22Rv1 (cell line): Measurements from ENCODE around the gene DNMT3A.

ENCODE experiments used
- CTCF ChIP-seq: fragments of 450-650 bp; IDR thresholded peaks from 2 replicates; pipeline ENCODE4 v1.5.1; 2017; ENCODE audit warnings: mild to moderate bottlenecking
- ZFX ChIP-seq: fragments of 450-650 bp; IDR thresholded peaks from 2 replicates; pipeline ENCODE4 v1.6.1; 2017; ENCODE audit warnings: antibody characterized with exemption, borderline replicate concordance

GRCh38 chr2:25324251-25324650 is 17.5 kb downstream of the DNMT3A start:
- TF ChIP-seq CTCF (no peak), ZFX (no peak)
